OCI-LY1 (cell line): Measurements from ENCODE around the gene HDAC7.
"Not testable (repeated sequence)": the region's sequence is repeated elsewhere in the genome, so short reads cannot be mapped to it uniquely, and the experiment has no call there.

Experiments
- H2AFZ ChIP-seq: fragments of 200-600 bp; sonication (generic), shearing (Covaris generic); 2 replicates; pipeline ENCODE4 v1.6.0; 2014; ENCODE audit warnings: antibody characterized with exemption, mild to moderate bottlenecking, low read length
- H3F3A ChIP-seq: fragments of 200-600 bp; sonication (generic), shearing (Covaris generic); 2 replicates; pipeline ENCODE4 v1.6.0; 2014; ENCODE audit warnings: mild to moderate bottlenecking, antibody characterized with exemption, low read length, moderate library complexity; ENCODE audit not compliant: insufficient read depth
- H3K27ac ChIP-seq: fragments of 200-600 bp; sonication (generic); 2 replicates; pipeline ENCODE4 v1.5.1; 2014; ENCODE audit warnings: low read length, mixed run types, mild to moderate bottlenecking, low read depth; ENCODE audit not compliant: poor library complexity, severe bottlenecking
- H3K27me3 ChIP-seq: fragments of 200-600 bp; sonication (generic); 2 replicates; pipeline ENCODE4 v1.6.0; 2014; ENCODE audit warnings: antibody characterized with exemption, mild to moderate bottlenecking, low read length, moderate library complexity; ENCODE audit not compliant: insufficient read depth
- H3K36me3 ChIP-seq: fragments of 200-600 bp; sonication (generic); 2 replicates; pipeline ENCODE4 v1.6.1; 2014; ENCODE audit warnings: mild to moderate bottlenecking, antibody characterized with exemption, low read length, moderate library complexity, mixed read lengths; ENCODE audit not compliant: insufficient read depth
- H3K4me1 ChIP-seq: fragments of 200-600 bp; sonication (generic); 2 replicates; pipeline ENCODE4 v1.5.1; 2014; ENCODE audit warnings: mild to moderate bottlenecking, low read length, moderate library complexity; ENCODE audit not compliant: insufficient read depth, severe bottlenecking
- H3K4me2 ChIP-seq: fragments of 200-600 bp; sonication (generic), shearing (Covaris generic); 2 replicates; pipeline ENCODE4 v1.6.1; 2014; ENCODE audit warnings: low read length
- H3K4me3 ChIP-seq: fragments of 200-600 bp; sonication (generic); 2 replicates; pipeline ENCODE4 v1.5.1; 2014; ENCODE audit warnings: low read length, low read depth, mild to moderate bottlenecking, mixed read lengths; ENCODE audit not compliant: poor library complexity, severe bottlenecking
- H3K79me2 ChIP-seq: fragments of 200-600 bp; shearing (Covaris generic); 2 replicates; pipeline ENCODE4 v1.6.1; 2016; ENCODE audit warnings: mixed run types, low read length, mixed read lengths; ENCODE audit not compliant: insufficient read depth
- H3K9ac ChIP-seq: fragments of 200-600 bp; sonication (generic), shearing (Covaris generic); 2 replicates; pipeline ENCODE4 v1.6.1; 2014; ENCODE audit warnings: mild to moderate bottlenecking, low read length, mixed read lengths
- H3K9me2 ChIP-seq: fragments of 200-600 bp; sonication (generic), shearing (Covaris generic); 2 replicates; pipeline ENCODE4 v1.6.1; 2014; ENCODE audit warnings: low read depth, mild to moderate bottlenecking, low read length, mixed read lengths
- H3K9me3 ChIP-seq: fragments of 200-600 bp; shearing (Covaris generic); 2 replicates; pipeline ENCODE4 v1.6.1; 2014; ENCODE audit warnings: low read length, mixed read lengths
- H4K20me1 ChIP-seq: fragments of 200-600 bp; sonication (generic), shearing (Covaris generic); 2 replicates; pipeline ENCODE4 v1.6.0; 2016; ENCODE audit warnings: mild to moderate bottlenecking, low read length; ENCODE audit not compliant: insufficient read depth
- EZH2 ChIP-seq: fragments of 200-600 bp; sonication (generic), shearing (Covaris generic); IDR thresholded peaks from 2 replicates; pipeline ENCODE4 v1.8.0; 2017; ENCODE audit warnings: borderline replicate concordance, mixed run types, mild to moderate bottlenecking, antibody characterized with exemption, low read length, moderate library complexity, mixed read lengths
- TF ChIP-seq, protein P1 (sequence below): fragments of 200-600 bp; sonication (generic), shearing (Covaris generic); IDR thresholded peaks from 2 replicates; pipeline ENCODE4 v1.5.1; 2017; ENCODE audit warnings: mild to moderate bottlenecking, antibody characterized with exemption, low read length, moderate library complexity, mixed read lengths

Gene HDAC7

DNA sequence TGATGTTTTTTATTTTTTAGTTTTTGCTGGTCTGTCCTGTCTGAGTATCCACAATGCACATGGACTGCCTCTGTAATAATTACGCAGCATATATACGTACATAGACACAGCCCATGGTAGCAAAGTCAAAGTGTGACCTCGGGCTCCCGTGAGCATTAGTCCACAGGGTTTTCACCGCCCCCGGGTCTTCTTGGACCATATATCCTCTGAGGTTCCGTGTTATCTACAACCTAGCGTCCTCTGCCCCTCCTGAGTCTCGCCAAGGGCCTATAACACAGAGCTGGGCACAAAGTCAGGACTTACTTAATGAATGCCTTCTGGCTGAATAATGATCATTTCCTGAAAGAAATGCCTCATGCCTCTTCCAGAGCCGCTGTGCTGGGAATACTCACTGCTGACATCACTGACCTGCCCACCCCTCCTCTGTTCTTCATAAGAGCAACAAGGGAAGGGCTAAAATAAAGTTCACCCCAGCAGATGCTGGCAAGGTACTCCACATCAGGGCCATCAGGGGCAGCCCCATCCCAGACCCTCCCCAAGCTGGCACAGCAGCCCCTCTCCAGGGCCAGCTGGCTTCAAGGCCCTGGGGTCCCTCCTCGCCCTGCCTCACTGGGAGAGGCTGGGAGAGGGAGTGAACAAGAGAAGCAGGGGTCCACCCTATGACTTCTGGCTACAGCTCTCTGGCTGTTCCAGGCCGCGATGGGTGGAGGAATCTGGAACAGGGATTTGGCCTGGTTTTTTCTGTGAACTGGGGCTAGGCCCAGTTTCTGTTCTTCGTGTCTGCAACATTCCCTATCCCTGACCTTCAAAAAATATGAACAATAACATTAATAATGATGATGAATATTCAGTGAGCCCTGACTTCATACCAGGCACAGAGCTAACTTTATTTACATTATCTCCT is 7.9 kb downstream of the HDAC7 start:
- Histone ChIP-seq H3K9ac (peak overlapping the region; percentile 81), H4K20me1 (no peaks in the 10 kb centered on the region), H3K4me1 (peaks cover 99% of the 10 kb centered on the region), H3K27ac (peak overlapping the region; percentile 98), H3K9me2 (no peaks in the 10 kb centered on the region), H2AFZ (no peak overlapping the region), H3K9me3 (no peaks in the 10 kb centered on the region), H3K4me3 (peak overlapping the region; percentile 61), H3K27me3 (no peaks in the 10 kb centered on the region), H3F3A (no peaks in the 10 kb centered on the region), H3K79me2 (peaks cover 25% of the 10 kb centered on the region), H3K4me2 (peak overlapping the region; percentile 84), H3K36me3 (peaks cover 7% of the 10 kb centered on the region; the same call in 1 of the 2 replicates)
- TF ChIP-seq, protein P1, sequence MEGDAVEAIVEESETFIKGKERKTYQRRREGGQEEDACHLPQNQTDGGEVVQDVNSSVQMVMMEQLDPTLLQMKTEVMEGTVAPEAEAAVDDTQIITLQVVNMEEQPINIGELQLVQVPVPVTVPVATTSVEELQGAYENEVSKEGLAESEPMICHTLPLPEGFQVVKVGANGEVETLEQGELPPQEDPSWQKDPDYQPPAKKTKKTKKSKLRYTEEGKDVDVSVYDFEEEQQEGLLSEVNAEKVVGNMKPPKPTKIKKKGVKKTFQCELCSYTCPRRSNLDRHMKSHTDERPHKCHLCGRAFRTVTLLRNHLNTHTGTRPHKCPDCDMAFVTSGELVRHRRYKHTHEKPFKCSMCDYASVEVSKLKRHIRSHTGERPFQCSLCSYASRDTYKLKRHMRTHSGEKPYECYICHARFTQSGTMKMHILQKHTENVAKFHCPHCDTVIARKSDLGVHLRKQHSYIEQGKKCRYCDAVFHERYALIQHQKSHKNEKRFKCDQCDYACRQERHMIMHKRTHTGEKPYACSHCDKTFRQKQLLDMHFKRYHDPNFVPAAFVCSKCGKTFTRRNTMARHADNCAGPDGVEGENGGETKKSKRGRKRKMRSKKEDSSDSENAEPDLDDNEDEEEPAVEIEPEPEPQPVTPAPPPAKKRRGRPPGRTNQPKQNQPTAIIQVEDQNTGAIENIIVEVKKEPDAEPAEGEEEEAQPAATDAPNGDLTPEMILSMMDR = no peak
- no peak for TF ChIP-seq EZH2

DNA sequence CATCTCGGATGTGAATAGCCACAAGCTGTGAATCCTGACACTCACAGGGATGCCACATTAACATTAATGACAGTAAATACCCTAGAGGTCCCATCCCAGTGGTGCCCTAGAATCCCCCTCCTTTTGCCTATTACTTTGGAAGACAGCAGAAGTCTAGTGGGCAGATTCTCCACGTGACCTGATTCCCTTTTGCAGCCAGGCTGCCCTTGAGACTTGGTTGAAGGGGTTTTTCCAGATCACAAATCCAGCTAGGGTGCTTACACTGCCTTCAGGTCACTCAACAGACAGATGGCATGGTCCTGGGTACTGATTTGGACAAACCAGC is 8.7 kb downstream of the HDAC7 start:
- peaks cover 19% of the 10 kb centered on the region for H3K79me2 ChIP-seq
- no peak overlapping the region for H2AFZ ChIP-seq
- no peaks in the 10 kb centered on the region for H4K20me1 ChIP-seq
- peaks cover 12% of the 10 kb centered on the region; the same call in 1 of the 2 replicates for H3K36me3 ChIP-seq
- no peaks in the 10 kb centered on the region for H3K27me3 ChIP-seq
- H3K9me3 ChIP-seq = no peaks in the 10 kb centered on the region
- peak overlapping the region; percentile 61 for H3K4me3 ChIP-seq
- peak overlapping the region; percentile 81 for H3K9ac ChIP-seq
- no peaks in the 10 kb centered on the region for H3F3A ChIP-seq
- peak overlapping the region; percentile 84 for H3K4me2 ChIP-seq
- peak overlapping the region; percentile 98 for H3K27ac ChIP-seq
- peaks cover 99% of the 10 kb centered on the region for H3K4me1 ChIP-seq
- no peak for TF ChIP-seq EZH2
- TF ChIP-seq, protein P1 = no peak
- H3K9me2 ChIP-seq = no peaks in the 10 kb centered on the region

DNA sequence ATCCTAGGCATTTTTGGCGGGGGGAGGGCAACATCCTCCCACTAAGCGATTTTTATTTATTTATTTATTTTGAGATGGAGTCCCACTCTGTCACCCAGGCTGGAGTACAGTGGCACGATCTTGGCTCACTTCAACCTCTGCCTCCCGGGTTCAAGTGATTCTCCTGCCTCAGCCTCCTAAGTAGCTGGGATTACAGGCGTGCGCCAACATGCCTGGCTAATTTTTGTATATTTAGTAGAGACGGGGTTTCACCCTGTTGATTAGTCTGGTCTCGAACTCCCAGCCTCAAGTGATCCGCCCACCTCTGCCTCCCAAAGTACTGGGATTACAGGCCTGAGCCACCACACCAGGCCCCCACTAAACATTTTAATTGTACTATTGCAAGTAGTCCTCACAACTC is 10.2 kb downstream of the HDAC7 start:
- peaks cover 25% of the 10 kb centered on the region for H3K79me2 ChIP-seq
- peak overlapping the region; percentile 84; the same call in 1 of the 2 replicates for H3K4me2 ChIP-seq
- H3F3A ChIP-seq, H4K20me1 ChIP-seq, H2AFZ ChIP-seq, H3K9me2 ChIP-seq, H3K9me3 ChIP-seq, H3K27me3 ChIP-seq, H3K4me3 ChIP-seq: not testable (repeated sequence)
- peaks cover 21% of the 10 kb centered on the region for H3K36me3 ChIP-seq
- peak overlapping the region; percentile 98 for H3K27ac ChIP-seq
- H3K9ac ChIP-seq = peak overlapping the region; percentile 81; the same call in 1 of the 2 replicates
- peaks cover 98% of the 10 kb centered on the region for H3K4me1 ChIP-seq
